GM18511 (cell line): ENCODE results near the gene TERB2.
"Not testable (repeated sequence)": the region's sequence is repeated elsewhere in the genome, so short reads cannot be mapped to it uniquely, and the experiment has no call there.

ENCODE experiments used
- ATAC-seq: cut with Tn5 transposase; IDR thresholded peaks from one replicate; pipeline ENCODE4 v1.9.1; 2021; ENCODE audit warnings: mild to moderate bottlenecking, moderate library complexity; ENCODE audit not compliant: unreplicated experiment

The TERB2 gene

GRCh38 chr15:44956388-44956787 is at the start of gene TERB2:
TERB2 (plus strand) TSS chr15:44956687; CDS start chr15:44956719, 32 bp downstream.
- ATAC-seq: no peak

GRCh38 chr15:44909423-44909822 is 47.1 kb upstream of the TERB2 start:
- no peak for ATAC-seq

- no peak for ATAC-seq
Observed at GRCh38 chr15:44910981-44911625, 45.4 kb upstream of the TERB2 start.

GRCh38 chr15:44912186-44912585 is 44.3 kb upstream of the TERB2 start:
- ATAC-seq: not testable (repeated sequence)

GRCh38 chr15:44912974-44913448 is 43.5 kb upstream of the TERB2 start:
- ATAC-seq: not testable (repeated sequence)

- ATAC-seq: no peak
Observed at GRCh38 chr15:44918136-44918535, 38.4 kb upstream of the TERB2 start.

GRCh38 chr15:44928658-44929057 is 27.8 kb upstream of the TERB2 start:
- ATAC-seq: not testable (repeated sequence)

GRCh38 chr15:44930283-44930682 is 26.2 kb upstream of the TERB2 start:
- not testable (repeated sequence) for ATAC-seq

GRCh38 chr15:44958302-44958701 is 1.8 kb downstream of the TERB2 start:
- ATAC-seq: not testable (repeated sequence)

GRCh38 chr15:44968475-44968874 is 12.0 kb downstream of the TERB2 start:
- ATAC-seq: no peak

GRCh38 chr15:44971036-44971435 is 14.5 kb downstream of the TERB2 start:
- ATAC-seq: no peak

GRCh38 chr15:44976183-44976582 is 19.7 kb downstream of the TERB2 start:
- ATAC-seq: not testable (repeated sequence)

GRCh38 chr15:44977781-44978180 is 21.3 kb downstream of the TERB2 start:
- not testable (repeated sequence) for ATAC-seq

- ATAC-seq: not testable (repeated sequence)
Observed at GRCh38 chr15:44979617-44980339, 23.3 kb downstream of the TERB2 start.

- ATAC-seq: not testable (repeated sequence)
Observed at GRCh38 chr15:44984144-44984543, 27.7 kb downstream of the TERB2 start.

- ATAC-seq: not testable (repeated sequence)
Observed at GRCh38 chr15:44986346-44987055, 30.0 kb downstream of the TERB2 start.

- ATAC-seq: not testable (repeated sequence)
Observed at GRCh38 chr15:44987711-44988110, 31.2 kb downstream of the TERB2 start.

GRCh38 chr15:44988184-44988869 is 31.8 kb downstream of the TERB2 start:
- ATAC-seq: not testable (repeated sequence)

- not testable (repeated sequence) for ATAC-seq
Observed at GRCh38 chr15:44988870-44989219, 32.4 kb downstream of the TERB2 start.

GRCh38 chr15:44997632-44998031 is 41.1 kb downstream of the TERB2 start:
- not testable (repeated sequence) for ATAC-seq

GRCh38 chr15:44999105-44999504 is 42.6 kb downstream of the TERB2 start:
- ATAC-seq: no peak
